Stimulated activated CD4-positive, alpha-beta T cell treated with anti-CD3 and anti-CD28 coated beads, Interleukin-4, amount 100 ng/mL, for 48 hours (primary cell): ENCODE measurements around the gene DRAP1.

Source experiments
- DNase-seq, 2 donors: peaks; one replicate each; pipeline ENCODE4 v3.0.0-alpha.2; 2020; ENCODE audit warnings: low read depth in 2 of 2

The DRAP1 gene

GRCh38 chr11:65961267-65962140 lies 42.3 kb downstream of the DRAP1 start, which contains the start of gene SART1:
Gene SART1 (plus strand): TSS chr11:65961734. CDS start chr11:65961781, 47 bp downstream.
- peak; percentile 90 to 96 for DNase-seq

- no peak for DNase-seq
These were observed 42.9 kb downstream of the DRAP1 start for GRCh38 chr11:65962141-65962564.

- DNase-seq = no peak
These were observed 45.7 kb downstream of the DRAP1 start for GRCh38 chr11:65964906-65965305.

DNA sequence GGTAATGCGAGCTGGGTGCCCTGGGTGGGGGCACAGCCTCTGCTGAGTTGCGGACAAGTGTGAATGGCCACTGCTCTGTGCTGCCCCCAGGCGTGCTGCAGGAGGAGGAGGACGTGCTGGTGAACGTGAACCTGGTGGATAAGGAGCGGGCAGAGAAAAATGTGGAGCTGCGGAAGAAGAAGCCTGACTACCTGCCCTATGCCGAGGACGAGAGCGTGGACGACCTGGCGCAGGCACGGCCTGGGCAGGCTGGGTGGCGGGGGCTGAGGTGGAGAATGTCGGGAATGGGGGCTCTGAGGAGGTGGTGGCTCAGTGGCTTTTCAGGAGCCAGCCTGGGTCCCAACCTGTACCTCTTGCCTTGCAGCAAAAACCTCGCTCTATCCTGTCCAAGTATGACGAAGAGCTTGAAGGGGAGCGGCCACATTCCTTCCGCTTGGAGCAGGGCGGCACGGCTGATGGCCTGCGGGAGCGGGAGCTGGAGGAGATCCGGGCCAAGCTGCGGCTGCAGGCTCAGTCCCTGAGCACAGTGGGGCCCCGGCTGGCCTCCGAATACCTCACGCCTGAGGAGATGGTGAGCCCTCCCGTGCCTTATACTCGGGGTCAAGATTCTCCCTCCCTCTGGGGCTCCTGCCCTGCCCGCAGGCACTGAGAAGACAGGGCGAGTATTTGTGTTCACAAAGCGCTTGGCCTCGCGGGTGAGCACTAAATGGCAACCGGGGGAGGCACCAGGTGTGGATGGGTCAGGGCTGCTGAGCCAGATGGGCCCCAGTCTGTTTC lies 46.9 kb downstream of the DRAP1 start:
- DNase-seq = no peak

- DNase-seq = no peak
These were observed 48.2 kb downstream of the DRAP1 start for GRCh38 chr11:65967329-65967934.

DNA sequence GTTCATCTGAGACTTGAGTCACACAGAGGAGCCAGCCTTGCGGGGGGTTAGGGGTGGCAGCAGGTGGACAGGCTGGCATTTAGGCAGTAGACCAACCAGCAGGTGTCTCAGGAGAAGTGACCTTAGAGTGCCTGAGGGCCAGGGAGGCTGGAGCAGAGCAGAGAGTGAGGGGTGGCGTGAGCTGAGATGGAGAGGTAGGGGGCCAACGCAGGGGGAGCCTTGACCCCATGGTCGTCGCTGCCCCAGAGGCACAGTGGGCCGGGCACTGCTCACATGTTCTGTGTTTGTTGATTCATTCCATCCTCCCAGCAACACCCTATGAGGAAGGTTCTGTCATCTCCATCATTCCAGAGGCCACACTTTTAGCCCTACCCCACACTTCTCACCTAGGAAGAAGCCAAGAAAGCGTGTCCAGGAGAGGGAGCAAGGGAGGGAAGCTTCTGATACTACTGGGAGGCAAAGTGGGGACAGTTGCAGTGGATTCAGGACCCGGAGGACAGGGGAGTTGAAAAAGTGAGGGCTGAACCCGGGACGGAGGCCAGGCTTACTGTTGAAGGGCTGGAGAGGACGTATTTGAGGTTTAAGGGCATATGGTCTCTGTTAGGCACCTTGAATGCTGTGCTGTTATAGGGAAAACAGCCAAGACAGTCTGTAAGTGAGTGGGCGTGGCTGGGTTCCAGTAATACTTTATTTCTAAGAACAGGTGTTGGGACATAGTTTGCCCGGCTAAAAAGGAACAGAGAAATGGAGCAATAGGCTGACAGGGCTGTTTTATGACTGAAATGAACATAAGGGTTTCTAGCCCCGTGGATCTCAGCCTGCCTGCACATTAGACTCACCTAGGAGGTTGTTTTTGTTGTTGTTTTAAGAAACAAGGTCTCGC lies 49.6 kb downstream of the DRAP1 start:
- no peak for DNase-seq
